HCT116 (cell line): ENCODE measurements around the gene GORAB. TPM values are rescaled to one million over a fixed set of nuclear protein-coding genes. Genes with fewer than 3 reads are reported as not detected.

Experiments used
- ATAC-seq: fragments of 200-7000 bp; cut with Tn5 transposase; 2 replicates; pipeline ENCODE4 v1.9.1; 2020; ENCODE audit warnings: mild to moderate bottlenecking, moderate library complexity
- BruUV-seq: library from RNA; stranded (reverse); fragments of 400-500 nt; replicated peaks from 2 replicates; lab custom pipeline; 2021; lab: Mats Ljungman, UMichigan
- CTCF ChIA-PET: fragments of 300-600 bp; sonication (Branson Sonifier 250); formaldehyde crosslinking; loops from one replicate; lab custom pipeline; 2021; ENCODE audit warnings: antibody characterized with exemption; lab: Charles Lee
- POLR2A ChIA-PET: fragments of 300-600, 350-600 bp; sonication (Branson Sonifier 250); formaldehyde crosslinking; loops from one replicate; lab custom pipeline; 2021; ENCODE audit warnings: antibody characterized with exemption; lab: Charles Lee
- RAD21 ChIA-PET, 2 experiments: fragments of 300-600 bp; sonication (Branson Sonifier 250); formaldehyde crosslinking; loops; one replicate each; lab custom pipeline; 2023; ENCODE audit warnings: low total read pairs in 2 of 2; ENCODE audit not compliant: uncharacterized antibody in 2 of 2, unreplicated experiment in 2 of 2, low non-redundant PET in 1 of 2; lab: Charles Lee
- DNase-seq: peaks from one replicate; pipeline ENCODE4 v3.0.0-alpha.2; 2010; ENCODE audit warnings: low read depth, low spot score
- H2AFZ ChIP-seq: fragments of 200-600 bp; shearing (Covaris generic), sonication (generic); 2 replicates; pipeline ENCODE4 v1.6.1; 2017; ENCODE audit warnings: low read depth, mixed run types, mixed read lengths, antibody characterized with exemption, low read length; ENCODE audit not compliant: poor library complexity, severe bottlenecking
- H3K27ac ChIP-seq: 2 replicates; pipeline ENCODE4 v1.5.1; 2012; ENCODE audit warnings: low read depth, low read length
- H3K27me3 ChIP-seq: fragments of 200-600 bp; sonication (generic); 2 replicates; pipeline ENCODE4 v1.6.1; 2016; ENCODE audit warnings: mixed run types, low read length, mixed read lengths; ENCODE audit not compliant: insufficient read depth
- H3K36me3 ChIP-seq, 2 experiments: fragments of 200-500 bp in 1 of 2; fragments of 200-600 bp in 1 of 2; sonication (Bioruptor generic) in 1 of 2; sonication (generic) in 1 of 2; 2 replicates each; pipeline versions ENCODE4 v1.5.1 to v1.6.1; 2014 to 2016; ENCODE audit warnings: low read length in 2 of 2, inconsistent platforms in 1 of 2, mixed read lengths in 1 of 2, mixed run types in 1 of 2; ENCODE audit not compliant: insufficient read depth in 2 of 2, control insufficient read depth in 1 of 2
- H3K4me1 ChIP-seq, 2 experiments: fragments of 200-600 bp in 1 of 2; sonication (generic) in 1 of 2; 2 replicates each; pipeline versions ENCODE4 v1.5.1 to v1.6.1; 2012 to 2017; ENCODE audit warnings: low read length in 2 of 2, inconsistent platforms in 1 of 2, mild to moderate bottlenecking in 1 of 2, mixed read lengths in 1 of 2, mixed run types in 1 of 2, moderate library complexity in 1 of 2; ENCODE audit not compliant: insufficient read depth in 2 of 2, control insufficient read depth in 1 of 2
- H3K4me2 ChIP-seq: fragments of 200-600 bp; sonication (generic); 2 replicates; pipeline ENCODE4 v1.6.1; 2017; ENCODE audit warnings: mixed run types, low read length, mixed read lengths
- H3K4me3 ChIP-seq, 2 experiments: fragments of 200-600 bp in 1 of 2; sonication (generic) in 1 of 2; replicated peaks in 1 of 2; 2 replicates each; pipeline ENCODE4 v1.5.1; 2011 to 2016; ENCODE audit warnings: low read length in 2 of 2, control low read depth in 1 of 2, low read depth in 1 of 2, mild to moderate bottlenecking in 1 of 2, mixed read lengths in 1 of 2, mixed run types in 1 of 2
- H3K79me2 ChIP-seq: fragments of 200-600 bp; sonication (generic); 2 replicates; pipeline ENCODE4 v1.6.1; 2017; ENCODE audit warnings: mild to moderate bottlenecking, mixed run types, low read length, moderate library complexity, mixed read lengths; ENCODE audit not compliant: insufficient read depth
- H3K9ac ChIP-seq: fragments of 200-600 bp; sonication (generic); 2 replicates; pipeline ENCODE4 v1.6.1; 2016; ENCODE audit warnings: low read length, mixed read lengths
- H3K9me2 ChIP-seq: fragments of 200-600 bp; sonication (generic), shearing (Covaris generic); 2 replicates; pipeline ENCODE4 v1.6.1; 2017; ENCODE audit warnings: mixed run types, mild to moderate bottlenecking, moderate library complexity; ENCODE audit not compliant: insufficient read depth
- H3K9me3 ChIP-seq, 2 experiments: fragments of 200-500 bp in 1 of 2; fragments of 200-600 bp in 1 of 2; sonication (Bioruptor generic) in 1 of 2; sonication (generic) in 1 of 2; 2 replicates each; pipeline ENCODE4 v1.6.1; 2014 to 2017; ENCODE audit warnings: low read length in 2 of 2, mixed read lengths in 2 of 2, inconsistent platforms in 1 of 2, low read depth in 1 of 2, mild to moderate bottlenecking in 1 of 2, mixed run types in 1 of 2, moderate library complexity in 1 of 2; ENCODE audit not compliant: control insufficient read depth in 1 of 2, insufficient read depth in 1 of 2
- H4K20me1 ChIP-seq: fragments of 200-600 bp; sonication (generic), shearing (Covaris generic); 2 replicates; pipeline ENCODE4 v1.6.1; 2017; ENCODE audit warnings: mixed run types, mild to moderate bottlenecking, moderate library complexity; ENCODE audit not compliant: insufficient read depth
- CBX3 ChIP-seq: IDR thresholded peaks from 2 replicates; pipeline ENCODE4 v1.6.1; 2012; ENCODE audit warnings: low read depth
- CEBPB ChIP-seq: IDR thresholded peaks from 2 replicates; pipeline ENCODE4 v1.6.1; 2012; ENCODE audit warnings: low read depth
- EZH2 ChIP-seq: fragments of 200-600 bp; sonication (generic); IDR thresholded peaks from 2 replicates; pipeline ENCODE4 v1.6.1; 2017; ENCODE audit warnings: antibody characterized with exemption, mixed run types
- MAX ChIP-seq: IDR thresholded peaks from 2 replicates; pipeline ENCODE4 v1.6.1; 2012
- SRF ChIP-seq: IDR thresholded peaks from 2 replicates; pipeline ENCODE4 v1.6.1; 2012; ENCODE audit warnings: low read depth
- intact Hi-C: fragments of 100-400 bp; cut with micrococcal nuclease; formaldehyde crosslinking; loops from 2 replicates; pipeline ENCODE4 v1.10.0; 2022
- total RNA-seq: library from RNA; stranded (reverse); gene quantifications from one replicate; pipeline ENCODE4 v1.2.1, GENCODE V29; 2021; ENCODE audit not compliant: unreplicated experiment
- TF ChIP-seq, protein P1 (sequence below): IDR thresholded peaks from 2 replicates; pipeline ENCODE4 v1.6.1; 2012; ENCODE audit warnings: low read depth

GORAB gene
- total RNA-seq, 1 experiment from 2014 or later: 7.5 TPM

DNA sequence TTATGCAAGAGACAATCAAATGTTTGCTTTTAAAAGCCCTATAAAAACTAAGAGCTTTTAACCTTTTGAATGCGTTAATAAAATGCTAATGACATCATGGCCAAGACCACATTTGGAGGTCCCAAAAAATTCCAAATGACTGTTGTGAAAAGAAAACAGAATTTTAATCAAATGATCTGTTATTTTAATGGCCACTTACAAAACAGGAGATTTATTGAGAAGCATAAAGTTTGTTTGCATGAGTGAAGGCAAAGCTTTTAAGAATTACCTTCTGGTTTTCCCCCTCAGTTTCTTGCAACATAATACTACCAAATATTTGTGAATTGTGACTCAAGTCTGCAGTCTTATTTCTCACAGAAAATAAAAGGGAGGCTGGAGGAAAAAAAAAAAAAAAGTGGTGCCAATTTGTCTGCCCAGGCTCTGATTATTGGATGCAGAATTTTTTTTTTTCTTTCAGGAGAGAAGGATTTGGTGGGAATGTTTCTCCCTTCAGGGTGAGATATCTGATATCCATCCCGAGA, 60.7 kb downstream of the GORAB start:
- no peak overlapping the region for H3K9ac ChIP-seq
- no peaks in the 10 kb centered on the region for H3K9me2 ChIP-seq
- H3K27me3 ChIP-seq: no peaks in the 10 kb centered on the region
- no peak overlapping the region for H2AFZ ChIP-seq
- no peaks in the 10 kb centered on the region for H3K79me2 ChIP-seq
- no peaks in the 10 kb centered on the region for H4K20me1 ChIP-seq
- intact Hi-C loops: no loop called here
- no peaks in the 10 kb centered on the region for H3K36me3 ChIP-seq
- no peaks in the 10 kb centered on the region for H3K4me1 ChIP-seq
- POLR2A ChIA-PET: no interaction called here
- RAD21 ChIA-PET: no interaction called here
- BruUV-seq: no TSS peak
- CTCF ChIA-PET: no interaction called here
- no peaks in the 10 kb centered on the region for H3K9me3 ChIP-seq
- TF ChIP-seq, protein P1, sequence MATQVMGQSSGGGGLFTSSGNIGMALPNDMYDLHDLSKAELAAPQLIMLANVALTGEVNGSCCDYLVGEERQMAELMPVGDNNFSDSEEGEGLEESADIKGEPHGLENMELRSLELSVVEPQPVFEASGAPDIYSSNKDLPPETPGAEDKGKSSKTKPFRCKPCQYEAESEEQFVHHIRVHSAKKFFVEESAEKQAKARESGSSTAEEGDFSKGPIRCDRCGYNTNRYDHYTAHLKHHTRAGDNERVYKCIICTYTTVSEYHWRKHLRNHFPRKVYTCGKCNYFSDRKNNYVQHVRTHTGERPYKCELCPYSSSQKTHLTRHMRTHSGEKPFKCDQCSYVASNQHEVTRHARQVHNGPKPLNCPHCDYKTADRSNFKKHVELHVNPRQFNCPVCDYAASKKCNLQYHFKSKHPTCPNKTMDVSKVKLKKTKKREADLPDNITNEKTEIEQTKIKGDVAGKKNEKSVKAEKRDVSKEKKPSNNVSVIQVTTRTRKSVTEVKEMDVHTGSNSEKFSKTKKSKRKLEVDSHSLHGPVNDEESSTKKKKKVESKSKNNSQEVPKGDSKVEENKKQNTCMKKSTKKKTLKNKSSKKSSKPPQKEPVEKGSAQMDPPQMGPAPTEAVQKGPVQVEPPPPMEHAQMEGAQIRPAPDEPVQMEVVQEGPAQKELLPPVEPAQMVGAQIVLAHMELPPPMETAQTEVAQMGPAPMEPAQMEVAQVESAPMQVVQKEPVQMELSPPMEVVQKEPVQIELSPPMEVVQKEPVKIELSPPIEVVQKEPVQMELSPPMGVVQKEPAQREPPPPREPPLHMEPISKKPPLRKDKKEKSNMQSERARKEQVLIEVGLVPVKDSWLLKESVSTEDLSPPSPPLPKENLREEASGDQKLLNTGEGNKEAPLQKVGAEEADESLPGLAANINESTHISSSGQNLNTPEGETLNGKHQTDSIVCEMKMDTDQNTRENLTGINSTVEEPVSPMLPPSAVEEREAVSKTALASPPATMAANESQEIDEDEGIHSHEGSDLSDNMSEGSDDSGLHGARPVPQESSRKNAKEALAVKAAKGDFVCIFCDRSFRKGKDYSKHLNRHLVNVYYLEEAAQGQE: no peak
- TF ChIP-seq EZH2 (no peak), SRF (no peak), MAX (no peak), CBX3 (no peak), CEBPB (no peak)
- H3K4me2 ChIP-seq: no peak overlapping the region
- no peak overlapping the region for H3K4me3 ChIP-seq
- DNase-seq (no peak), ATAC-seq (no peak)
- no peak overlapping the region for H3K27ac ChIP-seq
